NCI-H2029 treated with DMSO at 0.1 percent for 48 hours (cell line): Measurements from ENCODE around the gene ATAD3A.
"Not testable (repeated sequence)": the region's sequence is repeated elsewhere in the genome, so short reads cannot be mapped to it uniquely, and the experiment has no call there.

Experiments used
- DNase-seq: peaks from one replicate; lab custom pipeline; 2025; lab: John Stamatoyannopoulos, UW

The ATAD3A gene

GRCh38 chr1:1523651-1524050 lies 11.7 kb downstream of the ATAD3A start:
- DNase-seq, result not testable (repeated sequence)

GRCh38 chr1:1524750-1525383 lies 12.9 kb downstream of the ATAD3A start:
- not testable (repeated sequence) for DNase-seq

GRCh38 chr1:1526476-1526875 lies 14.5 kb downstream of the ATAD3A start:
- not testable (repeated sequence) for DNase-seq

- DNase-seq, result no peak
These were observed 15.3 kb downstream of the ATAD3A start for GRCh38 chr1:1527092-1527816.

GRCh38 chr1:1528301-1529267 lies 16.6 kb downstream of the ATAD3A start:
- no peak for DNase-seq

- DNase-seq, result no peak
These were observed 17.4 kb downstream of the ATAD3A start for GRCh38 chr1:1529321-1529720.

GRCh38 chr1:1529936-1530335 lies 18.0 kb downstream of the ATAD3A start:
- no peak for DNase-seq

GRCh38 chr1:1531947-1532346 lies 20.0 kb downstream of the ATAD3A start:
- no peak for DNase-seq

GRCh38 chr1:1533176-1533893 lies 21.4 kb downstream of the ATAD3A start:
- DNase-seq, result not testable (repeated sequence)

- not testable (repeated sequence) for DNase-seq
These were observed 21.9 kb downstream of the ATAD3A start for GRCh38 chr1:1533894-1534291.

- DNase-seq, result no peak
These were observed 22.6 kb downstream of the ATAD3A start for GRCh38 chr1:1534401-1535154.

- DNase-seq, result no peak
These were observed 23.4 kb downstream of the ATAD3A start for GRCh38 chr1:1535201-1536018.

GRCh38 chr1:1536019-1536937 lies 24.3 kb downstream of the ATAD3A start:
- DNase-seq, result no peak

GRCh38 chr1:1536938-1537546 lies 25.1 kb downstream of the ATAD3A start:
- DNase-seq, result no peak

- DNase-seq, result no peak
These were observed 25.8 kb downstream of the ATAD3A start for GRCh38 chr1:1537626-1538250.

- DNase-seq, result no peak
These were observed 26.4 kb downstream of the ATAD3A start for GRCh38 chr1:1538334-1538733.

- no peak for DNase-seq
These were observed 27.0 kb downstream of the ATAD3A start for GRCh38 chr1:1538989-1539309.

GRCh38 chr1:1539310-1540089 lies 27.5 kb downstream of the ATAD3A start:
- no peak for DNase-seq
